GM18951 (cell line): Measurements from ENCODE around the gene ARFGAP2.
"Not testable (repeated sequence)": the region's sequence is repeated elsewhere in the genome, so short reads cannot be mapped to it uniquely, and the experiment has no call there.

Experiments used
- POLR2A ChIP-seq: IDR thresholded peaks from 4 replicates; pipeline ENCODE4 v1.6.1; 2011; ENCODE audit warnings: mild to moderate bottlenecking; ENCODE audit not compliant: insufficient read length, insufficient read depth; ENCODE audit errors: extremely low read depth
- in situ Hi-C: fragments of 300-500 bp; cut with MboI; formaldehyde crosslinking; loops from one replicate; pipeline ENCODE4 v1.12.0; 2022; ENCODE audit warnings: low sequenced_read_pairs, mixed read lengths, inconsistent platforms; ENCODE audit not compliant: unreplicated experiment

Gene ARFGAP2

DNA sequence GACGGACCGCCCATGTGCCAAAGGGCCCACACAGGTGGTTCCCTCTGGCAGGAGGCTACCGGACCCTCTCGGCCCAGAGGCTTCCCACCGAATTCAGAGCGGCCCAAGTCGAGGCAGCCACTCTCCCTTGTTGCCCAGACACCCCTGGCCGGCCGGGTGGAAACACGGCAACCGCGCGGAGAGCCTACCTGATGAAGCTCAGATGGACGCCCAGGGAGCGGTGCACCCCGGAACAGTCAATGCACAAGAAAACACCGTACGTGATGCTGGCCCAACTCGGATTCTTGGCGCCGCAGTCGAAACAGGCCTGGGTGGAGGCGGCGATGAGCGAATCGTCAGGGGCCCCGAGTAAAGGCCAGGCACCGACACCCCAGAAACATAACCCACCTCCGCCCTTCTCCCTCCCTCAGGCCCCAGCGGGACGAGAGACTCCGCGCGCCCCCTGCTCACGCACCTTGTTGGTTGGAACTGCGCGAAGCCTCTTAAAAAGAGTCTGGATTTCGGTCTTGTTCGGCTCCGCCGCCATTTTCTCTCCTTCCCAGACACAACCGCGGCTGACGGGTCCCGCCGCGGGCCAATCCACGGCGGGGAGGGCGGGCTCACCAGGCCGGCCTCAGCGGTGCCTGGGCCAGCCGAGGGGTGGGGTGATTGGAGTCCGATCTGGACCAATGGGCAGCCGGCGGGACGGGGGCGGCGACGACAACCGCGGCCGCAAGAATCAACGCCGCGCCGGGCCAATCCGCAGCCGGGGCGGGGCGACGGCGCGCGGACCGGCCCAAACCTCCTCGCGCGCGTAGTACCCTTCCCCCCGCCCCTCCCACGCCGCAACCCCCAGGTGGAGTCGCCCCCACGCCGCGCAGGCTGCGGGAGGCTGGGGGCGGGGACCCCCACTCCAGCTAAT lies at the start of gene ARFGAP2:
TSS of gene ARFGAP2 (minus strand) at position 552 of the 901 bp plus-strand sequence. CDS start at position 526, 26 bp downstream.
- TF ChIP-seq POLR2A: peak; percentile 69
- in situ Hi-C loops: no loop called here

DNA sequence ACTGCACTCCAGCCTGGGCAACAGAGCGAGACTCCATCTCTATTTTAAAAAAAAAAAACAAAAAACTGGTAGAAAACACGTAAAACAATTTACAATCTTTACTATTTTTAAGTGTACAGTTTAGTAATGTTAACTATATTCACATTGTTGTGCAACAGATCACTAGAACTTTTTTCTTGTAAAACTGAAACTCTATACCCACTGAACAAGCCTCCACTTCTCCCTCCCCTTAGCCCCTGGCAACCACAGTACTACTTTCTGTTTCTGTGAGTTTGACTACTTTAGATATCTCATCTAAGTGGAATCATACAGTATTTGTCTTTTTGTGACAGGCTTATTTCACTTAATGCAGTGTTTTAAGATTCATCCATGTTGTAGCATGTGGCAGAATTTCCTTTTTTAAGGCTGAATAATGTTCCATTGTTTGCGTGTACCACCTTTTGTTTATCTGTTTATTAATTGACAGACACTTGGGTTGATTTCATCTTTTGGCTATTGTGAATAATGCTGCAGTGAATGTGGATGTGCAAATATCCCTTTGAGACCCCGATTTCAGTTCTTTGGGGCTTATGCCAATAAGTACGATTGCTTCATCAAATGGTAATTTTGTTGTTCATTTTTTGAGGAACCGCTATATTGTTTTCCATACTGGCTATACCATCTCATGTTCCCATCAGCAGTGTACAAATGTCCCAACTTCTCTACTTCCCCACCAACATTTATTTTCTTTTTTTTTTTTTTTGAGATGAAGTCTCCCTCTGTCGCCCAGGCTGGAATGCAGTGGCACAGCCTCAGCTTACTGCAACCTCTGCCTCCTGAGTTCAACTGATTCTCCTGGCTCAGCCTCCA lies 49.1 kb upstream of the ARFGAP2 start:
- TF ChIP-seq POLR2A: no peak
- in situ Hi-C loops: no loop called here

DNA sequence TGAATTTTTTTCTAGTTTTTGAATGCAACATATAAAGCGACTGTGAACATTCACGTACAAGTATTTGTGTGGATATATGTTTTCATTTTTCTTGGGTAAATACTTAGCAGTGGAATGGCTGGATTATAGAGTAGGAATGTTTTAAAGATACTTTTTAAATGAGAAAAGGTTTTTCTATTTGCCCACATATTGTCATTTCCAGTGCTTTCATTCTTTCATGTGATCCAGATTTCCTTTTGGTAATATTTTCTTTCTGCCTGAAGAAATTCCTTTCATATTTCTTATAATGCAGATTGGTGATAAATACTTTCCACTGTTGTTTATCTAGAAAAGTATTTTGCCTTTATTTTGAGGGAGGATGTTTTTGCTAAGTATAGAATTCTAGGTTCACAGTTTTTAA lies 46.0 kb upstream of the ARFGAP2 start:
- no peak for TF ChIP-seq POLR2A
- in situ Hi-C loops: no loop called here

DNA sequence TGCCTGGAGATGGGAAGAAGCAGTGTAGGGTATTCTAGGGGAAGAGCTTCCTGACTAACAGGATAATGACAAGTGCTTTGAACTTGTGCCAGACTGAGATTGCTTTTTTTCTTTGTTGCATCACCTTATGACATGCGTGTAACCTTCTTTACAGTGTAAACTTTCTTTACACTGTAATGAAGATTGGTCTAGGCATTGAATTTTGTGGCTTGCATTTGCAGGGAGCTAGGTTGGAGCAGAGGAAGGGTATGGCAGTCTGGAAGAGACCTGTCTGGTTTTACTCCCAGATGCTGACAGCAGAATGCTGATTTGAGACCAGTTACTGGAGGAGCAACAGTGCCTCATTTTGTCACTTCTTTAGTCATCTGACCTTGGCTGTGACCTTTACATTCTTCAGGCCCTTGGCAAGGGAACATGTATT lies 43.7 kb upstream of the ARFGAP2 start:
- TF ChIP-seq POLR2A: no peak
- in situ Hi-C loops: no loop called here

DNA sequence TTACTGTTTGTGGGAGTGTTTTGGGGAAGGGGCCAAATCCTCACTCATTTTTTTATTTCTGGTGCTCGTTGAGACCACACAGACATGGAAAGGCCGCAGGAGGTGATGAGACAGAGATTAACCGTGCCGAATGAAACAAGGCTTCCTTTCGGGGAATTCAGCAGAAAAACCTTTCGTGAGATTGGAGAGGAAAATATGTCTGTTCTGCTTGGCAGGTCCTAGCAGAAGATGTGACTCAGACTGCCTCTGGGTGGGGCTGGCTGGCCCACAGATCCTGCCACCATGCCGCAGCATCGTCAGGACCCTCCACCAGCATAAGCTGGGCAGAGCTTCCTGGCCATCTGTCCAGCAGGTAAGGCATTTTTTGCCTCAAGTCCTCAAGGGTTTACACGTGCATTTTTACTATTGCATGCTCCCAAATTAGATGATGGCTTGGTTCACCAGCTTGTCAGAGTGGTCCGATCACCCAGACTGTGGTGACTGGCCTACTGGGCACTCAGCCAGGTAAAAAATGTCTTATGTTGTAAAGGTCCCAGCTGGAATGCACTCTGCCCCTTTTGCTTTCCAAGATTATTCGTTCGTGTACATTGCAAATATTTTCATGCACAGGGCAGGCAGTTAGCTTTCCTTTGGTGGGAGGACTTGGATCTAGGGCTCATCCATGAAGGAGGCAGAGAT lies 39.6 kb upstream of the ARFGAP2 start:
- peak; percentile 28 for TF ChIP-seq POLR2A
- in situ Hi-C loops: no loop called here

DNA sequence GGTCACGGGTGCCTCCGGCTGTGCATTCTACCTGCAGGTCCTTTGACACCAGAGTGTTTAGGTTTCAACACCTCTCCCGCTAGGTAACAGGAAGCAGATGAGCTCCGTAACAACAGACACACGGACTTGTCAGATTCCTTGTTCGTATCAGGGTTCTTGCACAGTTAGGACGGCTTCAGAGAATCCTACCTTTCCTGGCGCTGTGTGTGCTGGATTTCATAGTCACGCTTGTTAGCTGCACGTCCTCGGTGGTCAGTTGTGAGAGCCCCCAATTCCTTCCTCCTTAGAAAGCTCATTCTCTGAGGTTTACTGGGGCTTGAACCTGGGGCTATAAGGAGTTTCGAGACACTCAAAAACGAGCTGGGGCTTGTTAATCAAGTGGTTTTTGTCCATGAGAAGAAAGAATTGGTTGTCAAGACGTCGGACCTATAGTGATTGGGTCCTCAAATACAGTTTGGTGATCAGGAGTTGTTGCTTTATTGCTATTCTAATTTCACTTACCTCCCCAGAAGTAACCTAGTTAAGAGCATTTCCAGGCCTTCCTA lies 38.8 kb upstream of the ARFGAP2 start:
- TF ChIP-seq POLR2A: no peak
- in situ Hi-C loops: no loop called here

DNA sequence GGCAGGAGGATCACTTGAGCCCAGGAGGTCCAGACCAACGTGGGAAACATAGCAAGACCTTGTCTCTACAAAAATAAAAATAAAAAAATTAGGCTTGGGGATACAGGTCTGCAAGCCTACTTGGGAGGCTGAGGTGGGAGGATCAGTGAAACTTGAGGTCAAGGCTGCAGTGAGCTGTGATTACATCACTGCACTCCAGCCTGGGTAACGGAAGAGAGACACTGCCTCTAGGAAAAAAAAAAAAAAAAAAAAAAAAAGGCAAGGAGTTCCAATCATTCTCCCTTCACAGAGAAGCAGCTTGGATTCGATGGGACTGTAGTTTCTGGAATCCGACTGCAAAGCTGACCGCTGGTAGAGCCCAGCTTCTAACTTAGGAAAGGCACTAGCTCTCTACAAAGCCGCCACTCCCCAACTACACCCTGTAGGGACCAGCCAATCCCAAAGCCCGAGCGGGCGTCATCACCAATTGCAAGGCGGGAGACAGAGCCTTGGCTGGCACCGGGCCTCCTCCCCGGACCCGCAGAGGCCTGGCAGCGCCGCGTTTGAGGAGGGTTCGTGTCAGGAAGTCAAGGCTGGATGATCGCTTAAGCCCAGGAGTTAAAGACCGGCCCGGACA lies 37.4 kb upstream of the ARFGAP2 start:
- in situ Hi-C loops: no loop called here
- peak; percentile 64 for TF ChIP-seq POLR2A

DNA sequence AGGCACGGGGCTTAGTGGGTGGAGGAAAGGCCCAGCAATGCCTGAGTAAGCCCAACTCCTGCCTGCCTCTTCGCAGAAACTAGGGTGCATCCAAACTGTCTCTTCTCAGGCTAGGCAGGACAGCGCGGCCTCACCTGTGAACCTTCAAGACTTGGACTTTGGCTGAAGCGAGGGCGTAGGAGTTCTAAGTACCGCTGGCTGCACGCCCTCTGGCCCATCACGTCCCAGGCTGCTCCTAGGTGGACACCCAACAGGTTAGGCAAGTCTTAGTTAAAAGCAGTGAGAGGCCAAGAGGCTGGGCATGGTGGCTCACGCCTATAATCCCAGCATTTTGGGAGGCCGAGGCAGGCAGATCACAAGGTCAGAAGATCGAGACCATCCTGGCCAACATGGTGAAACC lies 36.3 kb upstream of the ARFGAP2 start:
- in situ Hi-C loops: no loop called here

DNA sequence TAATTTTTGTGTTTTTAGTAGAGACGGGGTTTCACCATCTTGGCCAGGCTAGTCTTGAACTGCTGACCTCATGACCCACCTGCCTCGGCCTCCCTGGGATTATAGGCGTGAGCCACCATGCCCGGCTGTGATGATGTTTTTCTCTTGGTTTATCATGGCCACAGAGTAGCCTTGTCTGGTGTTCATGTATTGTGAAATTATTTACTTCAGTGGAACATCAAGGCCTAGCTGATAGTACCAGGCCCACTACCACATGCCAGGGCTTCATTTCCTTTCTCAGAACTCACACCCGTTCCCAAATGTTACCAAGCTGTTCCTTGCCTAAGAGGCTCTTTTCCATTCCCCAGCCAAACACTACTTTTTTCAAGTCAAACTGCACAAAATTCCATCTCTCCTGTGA lies 31.9 kb upstream of the ARFGAP2 start:
- TF ChIP-seq POLR2A: no peak
- in situ Hi-C loops: no loop called here

More for the DNA sequence above, 36.3 kb upstream of the ARFGAP2 start:
- TF ChIP-seq POLR2A: no peak

DNA sequence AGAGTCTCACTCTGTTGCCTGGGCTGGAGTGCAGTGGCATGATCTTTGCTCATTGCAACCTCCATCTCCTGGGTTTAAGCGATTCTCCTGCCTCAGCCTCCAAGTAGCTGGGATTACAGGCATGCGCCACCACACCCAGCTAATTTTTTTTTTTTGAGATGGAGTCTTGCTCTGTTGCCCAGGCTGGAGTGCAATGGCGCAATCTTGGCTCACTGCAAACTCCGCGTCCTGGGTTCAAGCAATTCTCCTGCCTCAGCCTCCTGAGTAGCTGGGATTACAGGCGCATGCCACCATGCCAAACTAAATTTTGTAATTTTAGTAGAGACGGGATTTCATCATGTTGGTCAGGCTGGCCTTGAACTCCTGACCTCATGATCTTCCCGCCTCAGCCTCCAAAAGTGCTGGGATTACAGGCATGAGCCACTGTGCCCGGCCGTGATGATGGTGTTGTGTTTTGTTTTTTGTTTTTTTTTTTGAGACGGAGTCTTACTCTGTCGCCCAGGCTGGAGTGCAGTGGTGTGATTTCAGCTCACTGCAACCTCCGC lies 31.4 kb upstream of the ARFGAP2 start:
- in situ Hi-C loops: not testable (repeated sequence)

DNA sequence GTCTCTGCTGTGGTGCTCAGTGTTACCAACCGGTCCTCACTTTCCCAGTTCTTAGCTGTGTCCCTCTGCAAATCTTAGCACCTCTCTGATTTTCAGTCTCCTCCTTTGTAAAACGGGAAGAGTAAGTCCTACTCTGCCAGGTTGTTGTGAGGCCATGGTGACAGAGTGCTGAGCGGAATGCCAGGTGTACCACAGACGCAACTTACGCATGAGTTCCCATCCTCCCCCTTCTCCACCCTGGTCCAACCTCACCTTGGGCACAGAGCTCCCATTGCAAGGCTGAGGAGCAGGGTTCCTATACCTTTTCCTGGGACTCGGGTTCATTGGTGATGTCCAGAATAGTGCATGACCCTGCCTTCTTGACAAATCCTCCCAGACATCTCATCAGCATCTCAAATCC lies 30.8 kb upstream of the ARFGAP2 start:
- in situ Hi-C loops: no loop called here
- no peak for TF ChIP-seq POLR2A

DNA sequence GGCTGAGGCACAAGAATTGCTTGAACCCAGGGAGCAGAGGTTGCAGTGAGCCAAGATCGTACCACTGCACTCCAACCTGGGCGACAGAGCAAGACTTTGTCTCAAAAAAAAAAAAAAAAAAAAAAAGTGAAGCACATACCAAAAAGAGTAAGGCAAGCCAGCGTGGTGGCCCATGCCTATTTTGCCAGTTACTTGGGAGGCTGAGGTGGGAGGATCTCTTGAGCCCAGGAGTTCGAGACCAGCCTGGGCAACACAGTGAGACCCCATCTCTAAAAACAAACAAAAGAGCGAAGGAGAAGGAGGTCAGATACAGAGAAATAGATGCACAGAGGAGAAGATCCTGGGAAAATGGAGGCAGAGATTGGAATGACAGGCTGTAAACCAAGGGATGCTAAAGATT lies 29.9 kb upstream of the ARFGAP2 start:
- in situ Hi-C loops: not testable (repeated sequence)
